Measurements from ENCODE around the gene RHOJ.

DNA sequence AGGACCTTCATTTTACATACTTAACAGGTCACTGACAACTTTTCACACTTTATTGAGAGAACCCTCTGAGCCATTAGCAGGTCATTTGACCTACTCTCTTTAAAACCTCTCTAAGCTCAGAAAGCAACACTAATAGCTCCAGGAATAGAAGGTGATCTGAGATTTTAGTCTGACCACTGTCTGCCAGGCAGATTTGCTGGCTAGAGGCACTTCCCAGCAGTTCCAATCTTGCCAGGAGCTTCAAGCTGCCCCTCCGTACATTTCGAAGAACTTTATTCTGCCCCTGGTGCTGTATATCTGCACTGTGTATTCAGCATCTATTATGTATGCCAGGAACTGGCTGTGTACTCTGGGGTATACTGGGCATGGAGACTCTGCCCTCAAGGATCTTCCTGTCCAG is 58.2 kb downstream of the RHOJ start:
- TF ChIP-seq CTCF (IDR thresholded peaks at IDR 0.05) (no peak), ZFX (IDR thresholded peaks at IDR 0.05; ENCODE audit: borderline replicate concordance) (no peak)
